Measurements from ENCODE around the gene COL15A1. TPM values are rescaled to one million over a fixed set of nuclear protein-coding genes. Genes with fewer than 3 reads are reported as not detected.

The COL15A1 gene
- total RNA-seq, 1 donor from 2014 or later: 0.06 TPM

- H3K4me3 ChIP-seq (ENCODE audit: low read depth, low read length): no peak overlapping the region
- no peak for TF ChIP-seq CTCF (conservative IDR thresholded peaks at IDR 0.05; ENCODE audit: low read depth, low read length)
These were observed 82.7 kb downstream of the COL15A1 start for GRCh38 chr9:99026271-99026955.

GRCh38 chr9:99026956-99027298 is 83.2 kb downstream of the COL15A1 start:
- no peak for DNase-seq (ENCODE audit: low read depth)
- no peak for TF ChIP-seq CTCF (conservative IDR thresholded peaks at IDR 0.05; ENCODE audit: low read depth, low read length)
- H3K4me3 ChIP-seq (ENCODE audit: low read depth, low read length): no peak overlapping the region

More at GRCh38 chr9:99026271-99026955, 82.7 kb downstream of the COL15A1 start:
- DNase-seq (ENCODE audit: low read depth): no peak

GRCh38 chr9:99027443-99027842 is 83.7 kb downstream of the COL15A1 start:
- TF ChIP-seq CTCF (conservative IDR thresholded peaks at IDR 0.05; ENCODE audit: low read depth, low read length): no peak
- DNase-seq (ENCODE audit: low read depth): no peak
- H3K4me3 ChIP-seq (ENCODE audit: low read depth, low read length): no peak overlapping the region

GRCh38 chr9:99029083-99029645 is 85.5 kb downstream of the COL15A1 start:
- DNase-seq (ENCODE audit: low read depth): no peak
- no peak overlapping the region for H3K4me3 ChIP-seq (ENCODE audit: low read depth, low read length)
- TF ChIP-seq CTCF (conservative IDR thresholded peaks at IDR 0.05; ENCODE audit: low read depth, low read length): no peak

- H3K4me3 ChIP-seq (ENCODE audit: low read depth, low read length): no peak overlapping the region
- DNase-seq (ENCODE audit: low read depth): peak; percentile 41
- TF ChIP-seq CTCF (conservative IDR thresholded peaks at IDR 0.05; ENCODE audit: low read depth, low read length): no peak
These were observed 86.4 kb downstream of the COL15A1 start for GRCh38 chr9:99030092-99030511.

GRCh38 chr9:99030610-99031109 is 87.0 kb downstream of the COL15A1 start:
- TF ChIP-seq CTCF (conservative IDR thresholded peaks at IDR 0.05; ENCODE audit: low read depth, low read length): no peak
- no peak overlapping the region for H3K4me3 ChIP-seq (ENCODE audit: low read depth, low read length)
- DNase-seq (ENCODE audit: low read depth): no peak

- no peak overlapping the region for H3K4me3 ChIP-seq (ENCODE audit: low read depth, low read length)
- DNase-seq (ENCODE audit: low read depth): no peak
- no peak for TF ChIP-seq CTCF (conservative IDR thresholded peaks at IDR 0.05; ENCODE audit: low read depth, low read length)
These were observed 87.6 kb downstream of the COL15A1 start for GRCh38 chr9:99031319-99031718.

Data from epithelial cell of proximal tubule (primary cell).